ENCODE measurements around the gene SBF1.

- TF ChIP-seq EZH2 (IDR thresholded peaks at IDR 0.05; ENCODE audit: borderline replicate concordance, low read depth, low read length, poor library complexity, severe bottlenecking) (no peak), CTCF (conservative IDR thresholded peaks at IDR 0.05; ENCODE audit: low read depth, low read length) (no peak)
Measured at GRCh38 chr22:50467773-50468440, 6.9 kb downstream of the SBF1 start.

Measured in A673 (cell line).